MCF 10A (cell line): ENCODE results near the gene CDS1. TPM values are rescaled to one million over a fixed set of nuclear protein-coding genes. Genes with fewer than 3 reads are reported as not detected.

Experiments
- Bru-seq: library from RNA; stranded (reverse); fragments of 400-500 nt; gene quantifications from one replicate; lab custom pipeline; 2021; lab: Mats Ljungman, UMichigan
- BruChase-seq, 2 experiments: library from RNA; stranded (reverse); fragments of 400-500 nt; gene quantifications; one replicate each; lab custom pipeline; 2021; lab: Mats Ljungman, UMichigan
- BruUV-seq: library from RNA; stranded (reverse); fragments of 400-500 nt; replicated peaks from 2 replicates; lab custom pipeline; 2021; lab: Mats Ljungman, UMichigan
- CTCF ChIA-PET: fragments of 300-600 bp; sonication (Branson Sonifier 250); formaldehyde crosslinking; extraction: SDS; loops from one replicate; lab custom pipeline; 2021; ENCODE audit warnings: antibody characterized with exemption, inconsistent platforms; lab: Yijun Ruan, JAX
- POLR2A ChIA-PET: fragments of 300-600, 350-650 bp; sonication (Branson Sonifier 250); formaldehyde crosslinking; extraction: SDS; loops from one replicate; lab custom pipeline; 2020; ENCODE audit warnings: antibody characterized with exemption, inconsistent platforms; lab: Yijun Ruan, JAX
- DNase-seq: peaks from one replicate; pipeline ENCODE4 v3.0.0-alpha.2; 2018; ENCODE audit not compliant: unreplicated experiment
- H3K27ac Mint-ChIP-seq: one replicate; pipeline ENCODE4 v1.8.0; 2022; ENCODE audit warnings: mild to moderate bottlenecking, low read depth, mixed read lengths; ENCODE audit not compliant: unreplicated experiment
- H3K27me3 Mint-ChIP-seq: one replicate; pipeline ENCODE4 v1.8.0; 2022; ENCODE audit warnings: mixed read lengths; ENCODE audit not compliant: insufficient read depth, unreplicated experiment
- H3K36me3 Mint-ChIP-seq: one replicate; pipeline ENCODE4 v1.8.0; 2022; ENCODE audit warnings: mild to moderate bottlenecking, moderate library complexity, mixed read lengths; ENCODE audit not compliant: insufficient read depth, unreplicated experiment
- H3K4me1 Mint-ChIP-seq: one replicate; pipeline ENCODE4 v1.8.0; 2022; ENCODE audit warnings: mixed read lengths; ENCODE audit not compliant: insufficient read depth, unreplicated experiment
- H3K4me3 Mint-ChIP-seq: one replicate; pipeline ENCODE4 v1.8.0; 2022; ENCODE audit warnings: mild to moderate bottlenecking, moderate library complexity, mixed read lengths; ENCODE audit not compliant: unreplicated experiment
- H3K9me3 Mint-ChIP-seq: one replicate; pipeline ENCODE4 v1.8.0; 2022; ENCODE audit warnings: mixed read lengths; ENCODE audit not compliant: unreplicated experiment
- CTCF ChIP-seq: fragments of 200-600 bp; IDR thresholded peaks from one replicate; pipeline ENCODE4 v1.8.0; 2022; ENCODE audit warnings: antibody characterized with exemption, mild to moderate bottlenecking; ENCODE audit not compliant: unreplicated experiment
- intact Hi-C: fragments of 100-400 bp; cut with micrococcal nuclease; formaldehyde crosslinking; loops from 2 replicates; pipeline ENCODE4 v1.14.1; 2022
- long read RNA-seq: library from polyadenylated mRNA; stranded (forward); transcript quantifications from one replicate; pipeline ENCODE4 v2.0.0, GENCODE V29; 2022
- total RNA-seq: library from RNA; stranded (reverse); gene quantifications from 2 replicates; pipeline ENCODE4 v1.2.3, GENCODE V29; 2022

The CDS1 gene
- total RNA-seq (10.3 and 11.5 TPM in 2 replicates), Bru-seq, nascent RNA (percentile 64 among the genes with signal in this experiment), BruChase-seq, experiment 1, labeled RNA remaining after a 6-hour chase (percentile 71 among the genes with signal in this experiment), BruChase-seq, experiment 2, labeled RNA remaining after a 2-hour chase (percentile 64 among the genes with signal in this experiment)
- long read RNA-seq, full-length matches to known transcripts = 22 of 29 reads
- long read RNA-seq, partial matches to known transcripts = 1 of 29 reads
- long read RNA-seq, other reads (novel, unspliced or antisense) = 6 of 29 reads

DNA sequence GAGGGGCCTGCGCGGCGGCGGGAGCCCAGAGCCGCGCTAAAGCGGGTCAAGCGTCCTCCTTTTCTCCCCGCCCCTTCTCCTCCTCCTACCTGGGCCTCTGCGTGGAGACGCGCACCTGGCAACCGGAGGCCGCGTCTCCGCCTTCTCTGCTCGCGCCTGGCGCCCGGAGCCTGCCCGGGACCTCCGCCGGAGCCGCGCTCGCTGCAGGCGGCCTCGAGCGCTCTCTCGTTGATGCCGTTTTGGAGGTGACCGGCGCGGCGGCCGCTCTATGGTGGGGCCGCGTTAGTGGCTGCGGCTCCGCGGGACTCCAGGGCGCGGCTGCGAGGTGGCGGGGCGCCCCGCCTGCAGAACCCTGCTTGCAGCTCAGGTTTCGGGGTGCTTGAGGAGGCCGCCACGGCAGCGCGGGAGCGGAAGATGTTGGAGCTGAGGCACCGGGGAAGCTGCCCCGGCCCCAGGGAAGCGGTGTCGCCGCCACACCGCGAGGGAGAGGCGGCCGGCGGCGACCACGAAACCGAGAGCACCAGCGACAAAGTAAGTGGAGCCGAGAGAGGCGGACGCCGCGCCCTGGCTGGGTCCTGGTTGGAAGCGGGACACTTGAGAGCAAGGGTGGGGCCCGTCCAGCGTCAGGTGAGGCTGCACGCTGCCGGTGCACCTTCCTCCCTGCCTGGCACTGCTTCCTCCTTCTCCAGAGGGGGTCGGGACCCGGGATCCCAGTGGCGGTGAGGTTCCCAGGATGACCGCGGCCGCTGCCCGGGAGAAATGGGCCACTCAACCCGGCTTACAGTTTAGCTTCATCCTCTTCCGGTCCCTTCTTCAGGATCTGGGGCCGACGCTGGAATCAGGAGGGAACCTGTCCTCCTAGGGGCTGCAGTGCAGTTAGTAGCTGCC is at the start of gene CDS1:
TSS of gene CDS1 (plus strand) at position 140 of the 888 bp plus-strand sequence. CDS start at position 415, 275 bp downstream.
- H3K36me3 Mint-ChIP-seq = no peaks in the 10 kb centered on the region
- H3K4me3 Mint-ChIP-seq = peak within 1 kb of the TSS; percentile 90
- DNase-seq = peak; percentile 52
- peaks cover 15% of the 10 kb centered on the region for H3K9me3 Mint-ChIP-seq
- no peak for TF ChIP-seq CTCF
- POLR2A ChIA-PET = interaction anchor here (0.6 to 4.8 kb wide), 28 partner anchors 11 to 1548 kb away, joined by 3 to 96 read pairs (median 4); partner anchors contain the start of genes COPS4 and WDFY3
- intact Hi-C loops = loop anchor here (2.0 kb wide), 1 partner anchor 50 kb away; no protein-coding TSS in a partner anchor
- CTCF ChIA-PET = interaction anchor here (0.6 to 1.5 kb wide), 8 partner anchors 12 to 388 kb away, joined by 3 to 7 read pairs (median 3); no protein-coding TSS in a partner anchor
- peak within 1 kb of the TSS; percentile 86 for H3K27ac Mint-ChIP-seq
- H3K27me3 Mint-ChIP-seq = no peaks in the 10 kb centered on the region
- no TSS peak for BruUV-seq
- H3K4me1 Mint-ChIP-seq = peaks cover 30% of the 10 kb centered on the region

- no TSS peak for BruUV-seq
- intact Hi-C loops = no loop called here
- peaks cover 13% of the 10 kb centered on the region for H3K9me3 Mint-ChIP-seq
These were observed 47.0 kb upstream of the CDS1 start for GRCh38 chr4:84535901-84536300.

DNA sequence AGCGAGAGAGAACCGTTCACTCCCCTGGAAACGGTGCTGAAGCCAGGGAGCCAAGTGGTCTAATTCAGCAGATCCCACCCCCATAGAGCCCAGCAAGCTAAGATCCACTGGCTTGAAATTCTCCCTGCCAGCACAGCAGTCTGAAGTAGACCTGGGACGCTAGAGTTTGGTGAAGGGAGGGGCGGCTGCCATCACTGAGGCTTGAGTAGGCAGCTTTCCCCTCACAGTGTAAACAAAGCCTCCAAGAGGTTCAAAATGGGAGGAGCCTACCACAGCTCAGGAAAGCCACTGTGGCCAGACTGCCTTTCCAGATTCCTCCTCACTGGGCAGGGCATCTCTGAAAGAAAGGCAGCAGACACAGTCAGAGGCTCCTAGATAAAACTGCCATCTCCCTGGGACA is 37.8 kb upstream of the CDS1 start:
- Mint-ChIP-seq H3K4me3 (no peak overlapping the region), H3K36me3 (no peaks in the 10 kb centered on the region), H3K27ac (no peak overlapping the region), H3K9me3 (no peaks in the 10 kb centered on the region), H3K27me3 (no peaks in the 10 kb centered on the region), H3K4me1 (peaks cover 8% of the 10 kb centered on the region)
- no TSS peak for BruUV-seq
- intact Hi-C loops = no loop called here
- CTCF ChIA-PET = interaction anchor here (0.6 kb wide), 1 partner anchor 386 kb away, joined by 3 read pairs; no protein-coding TSS in a partner anchor
- no peak for DNase-seq
- POLR2A ChIA-PET = interaction anchor here (0.6 kb wide), 1 partner anchor 10 kb away, joined by 5 read pairs; no protein-coding TSS in a partner anchor
- TF ChIP-seq CTCF = no peak

More at GRCh38 chr4:84535901-84536300, 47.0 kb upstream of the CDS1 start:
- peaks cover 6% of the 10 kb centered on the region for H3K4me1 Mint-ChIP-seq
- ChIA-PET CTCF (interaction anchor here (0.7 to 0.8 kb wide), 2 partner anchors 10 to 1145 kb away, joined by 3 read pairs; no protein-coding TSS in a partner anchor), POLR2A (interaction anchor here (1.1 kb wide), 1 partner anchor 16 kb away, joined by 4 read pairs; no protein-coding TSS in a partner anchor)
- no peak overlapping the region for H3K4me3 Mint-ChIP-seq
- H3K36me3 Mint-ChIP-seq = no peaks in the 10 kb centered on the region
- no peak for DNase-seq
- no peak overlapping the region for H3K27ac Mint-ChIP-seq
- no peaks in the 10 kb centered on the region for H3K27me3 Mint-ChIP-seq
- no peak for TF ChIP-seq CTCF
